NCI-H2196 treated with DMSO at 0.1 percent for 48 hours (cell line): Measurements from ENCODE around the gene EIF4EBP2.

ENCODE experiments used
- DNase-seq: peaks from one replicate; lab custom pipeline; 2025; ENCODE audit not compliant: unreplicated experiment; lab: John Stamatoyannopoulos, UW

The EIF4EBP2 gene

DNA sequence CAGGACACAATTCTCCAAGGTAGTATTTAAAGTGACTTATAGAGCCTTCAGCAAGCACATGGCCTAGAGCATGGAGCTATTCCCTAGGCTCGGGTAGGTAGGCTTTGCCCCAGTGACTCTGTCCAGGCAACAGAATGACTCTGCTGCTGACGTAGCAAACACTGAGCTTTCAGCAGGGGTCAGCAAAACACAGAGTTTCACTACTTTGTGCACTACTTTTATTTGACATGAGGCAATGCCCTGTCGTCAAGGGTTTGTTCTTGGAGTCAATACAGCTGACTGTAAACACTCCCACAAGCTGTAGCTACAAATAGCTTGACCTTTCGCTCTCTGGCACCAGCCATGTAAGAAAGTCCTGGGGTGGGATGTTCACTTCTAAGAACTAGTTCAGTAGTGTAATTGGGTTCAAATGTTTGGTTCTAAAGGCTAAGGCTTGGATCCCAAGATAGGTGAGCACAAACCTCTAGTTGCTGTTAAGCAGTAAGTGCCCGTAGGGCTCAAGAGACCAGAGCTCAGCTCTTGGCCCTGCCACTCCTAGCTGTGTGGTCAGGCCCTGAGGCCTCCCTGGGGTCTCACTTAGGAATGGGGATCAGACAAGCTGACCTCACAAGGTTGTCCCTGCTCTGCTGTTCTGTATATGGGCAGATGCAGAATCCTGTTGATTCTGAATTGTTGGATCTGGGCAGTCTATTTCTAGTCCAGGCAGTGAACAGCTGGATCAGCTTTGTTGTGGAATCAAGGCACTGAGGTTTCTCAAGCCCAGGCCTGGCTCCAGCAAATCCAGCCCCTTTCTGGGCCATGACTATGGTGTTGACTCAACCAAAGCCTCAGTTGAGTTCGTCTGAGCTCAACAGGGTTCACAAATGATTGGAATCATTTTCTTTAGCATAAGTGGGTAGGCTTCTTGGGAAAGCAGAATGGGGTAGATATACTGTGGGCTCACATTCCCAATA is 26.8 kb downstream of the EIF4EBP2 start:
- no peak for DNase-seq

GRCh38 chr10:70432101-70432500 is 28.2 kb downstream of the EIF4EBP2 start:
- peak; percentile 1 for DNase-seq

DNA sequence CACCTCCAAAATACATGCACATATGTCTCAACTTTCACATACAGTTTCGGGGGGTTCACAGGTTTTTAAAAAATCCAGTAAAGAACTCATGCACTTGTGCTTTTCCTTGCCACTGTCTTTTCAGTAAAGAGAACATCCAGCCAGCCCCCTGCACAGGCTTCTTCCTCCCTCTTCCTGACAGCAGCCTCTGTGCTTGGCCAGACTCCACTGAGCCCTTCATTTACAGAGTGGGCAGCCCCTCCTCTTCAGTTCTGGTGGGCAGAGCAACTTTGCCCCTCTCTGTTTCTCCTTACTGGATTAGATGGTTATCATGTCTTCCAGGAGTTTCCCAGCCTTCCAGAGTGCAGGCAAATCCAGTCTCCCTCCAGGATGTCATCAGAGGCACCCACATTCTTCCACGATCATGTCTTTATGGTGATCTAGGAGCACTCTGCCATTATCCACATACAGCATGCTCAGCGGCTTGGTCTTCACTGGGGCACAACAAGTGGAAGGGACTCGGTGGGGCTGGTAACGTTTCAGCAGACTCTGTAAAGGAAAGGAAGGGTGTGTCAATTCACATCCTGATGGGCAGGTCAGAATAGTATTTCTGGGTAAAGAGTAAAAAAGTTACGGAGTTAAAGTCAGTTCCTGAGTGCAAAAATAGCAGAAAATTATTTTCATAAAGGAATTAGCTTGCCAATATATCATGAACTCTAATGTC is 28.8 kb downstream of the EIF4EBP2 start:
- no peak for DNase-seq

- DNase-seq, result no peak
Measured at GRCh38 chr10:70433581-70434280, 29.8 kb downstream of the EIF4EBP2 start.

DNA sequence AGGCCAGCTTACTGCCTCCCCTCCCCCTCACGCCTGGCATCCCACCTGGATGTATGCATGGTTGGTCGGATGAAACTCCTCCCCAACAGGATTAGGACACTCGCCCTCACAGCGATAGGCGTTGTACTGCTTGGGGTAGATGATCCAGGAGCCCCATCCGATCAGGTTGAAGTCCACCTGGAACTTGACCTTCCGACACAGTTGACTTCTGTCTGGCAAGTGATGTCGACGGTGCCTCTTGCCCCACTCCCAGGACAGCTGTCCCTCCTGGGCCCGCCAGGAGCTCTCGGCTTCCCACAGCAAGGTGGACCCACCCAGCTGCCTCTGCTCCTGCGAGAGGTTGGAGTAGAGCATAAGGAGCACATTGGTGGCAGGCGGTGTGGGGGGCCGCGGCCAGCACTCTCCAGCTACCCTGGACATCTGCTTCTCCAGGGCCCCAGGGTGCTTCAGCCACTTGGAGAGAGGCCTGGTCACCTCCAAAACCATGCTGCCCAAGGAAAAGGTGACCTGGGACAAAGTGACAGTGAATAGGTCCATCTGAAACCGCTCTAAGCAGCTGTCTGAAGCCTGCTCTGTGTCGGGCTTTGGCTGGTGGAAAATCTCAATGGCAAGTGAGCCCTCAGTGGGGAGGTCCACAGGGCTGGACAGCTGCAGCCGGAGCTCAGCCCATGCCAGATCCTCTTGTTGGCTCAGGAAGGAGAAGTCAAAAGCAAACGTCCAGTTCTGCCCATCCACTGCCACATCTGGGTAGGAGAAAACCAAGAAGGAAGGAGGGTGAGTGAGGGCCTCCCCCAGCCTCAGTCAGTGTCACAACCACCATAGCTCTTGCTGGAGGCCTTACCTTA is 31.5 kb downstream of the EIF4EBP2 start:
- DNase-seq, result no peak

DNA sequence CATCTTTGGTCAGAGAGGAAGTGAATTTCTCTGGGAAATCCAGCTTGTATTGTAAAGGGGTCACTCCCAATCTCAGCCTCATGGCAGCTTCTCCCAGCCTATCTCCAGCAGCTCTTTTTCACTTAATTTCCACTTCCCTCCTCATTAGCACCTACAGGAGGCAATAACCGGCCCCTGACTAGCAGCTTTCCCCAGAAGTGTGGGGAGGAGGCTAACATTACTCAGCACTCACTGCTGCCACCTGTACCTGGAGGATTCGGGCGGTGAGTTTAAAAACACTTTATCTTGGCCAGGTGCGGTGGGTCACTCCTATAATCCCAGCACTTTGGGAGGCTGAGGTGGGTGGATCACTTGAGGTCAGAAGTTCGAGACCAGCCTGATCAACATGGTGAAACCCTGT is 33.8 kb downstream of the EIF4EBP2 start:
- no peak for DNase-seq

DNA sequence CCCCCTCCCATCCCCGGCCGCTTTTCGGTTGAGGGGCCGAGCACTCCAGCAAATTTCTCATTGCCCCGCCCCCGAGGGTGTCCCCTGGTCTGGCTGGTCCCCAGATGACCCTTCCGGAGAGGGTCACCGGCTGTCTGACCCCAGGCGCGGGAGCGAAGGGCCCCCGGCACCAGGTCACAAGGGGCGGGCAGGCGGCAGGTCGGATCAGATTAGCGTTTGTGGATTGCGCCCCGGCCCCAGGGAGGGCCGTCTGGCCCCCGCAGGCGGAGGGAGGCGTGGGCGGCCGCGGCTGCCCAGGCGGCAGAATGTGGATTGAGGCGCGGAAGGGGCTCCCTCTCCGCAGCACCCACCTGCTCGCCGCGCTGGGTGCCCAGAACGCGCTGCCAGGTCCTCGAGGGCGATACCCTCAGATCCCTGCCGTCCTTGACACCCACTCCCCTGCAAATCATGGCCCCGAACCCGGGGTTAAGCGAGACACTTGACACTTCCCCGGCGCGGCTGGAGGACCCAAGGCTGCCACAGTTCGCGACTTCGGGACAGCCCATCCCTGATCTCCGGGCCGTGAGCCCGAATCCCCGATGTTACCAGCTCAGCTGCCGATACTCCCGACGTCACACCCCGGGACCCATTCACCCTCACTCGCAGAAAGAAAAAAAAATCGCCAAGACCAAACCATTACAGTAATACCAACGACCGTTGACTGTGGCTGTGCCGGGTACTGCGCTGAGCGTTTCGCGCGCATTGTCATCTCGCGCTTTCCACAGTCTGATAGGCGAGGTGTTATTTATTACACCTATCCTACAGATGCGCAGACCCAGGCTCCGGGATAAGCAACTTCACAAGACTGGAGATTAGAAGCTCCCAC is 36.6 kb downstream of the EIF4EBP2 start:
- DNase-seq, result no peak

GRCh38 chr10:70441161-70441894 is 37.4 kb downstream of the EIF4EBP2 start, which contains the start of gene NODAL:
Gene NODAL, minus strand, starts transcription at chr10:70441681. Its CDS starts 14 bp downstream, at chr10:70441667.
- no peak for DNase-seq

DNA sequence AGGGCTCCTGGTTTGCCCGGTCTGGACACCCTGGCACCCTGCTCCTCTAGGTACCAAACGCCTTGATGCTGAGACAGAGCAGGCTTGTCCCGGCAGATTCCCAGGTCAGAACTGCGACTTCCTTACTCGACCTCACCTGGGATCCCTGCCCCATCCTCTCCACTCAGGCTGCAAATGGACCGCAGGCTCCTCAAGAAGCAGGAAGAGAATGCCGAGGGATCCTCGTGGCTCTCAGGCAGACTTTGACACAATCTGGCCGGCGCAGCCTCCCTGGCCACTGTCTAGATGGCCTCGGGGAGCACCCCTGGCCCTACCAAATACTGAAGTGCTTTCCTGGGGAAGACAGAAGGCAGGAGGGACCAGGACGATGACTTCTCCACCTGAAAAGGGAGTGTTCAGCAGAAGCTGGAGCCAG is 38.0 kb downstream of the EIF4EBP2 start:
- no peak for DNase-seq

- no peak for DNase-seq
Measured at GRCh38 chr10:70442332-70442988, 38.5 kb downstream of the EIF4EBP2 start.

DNA sequence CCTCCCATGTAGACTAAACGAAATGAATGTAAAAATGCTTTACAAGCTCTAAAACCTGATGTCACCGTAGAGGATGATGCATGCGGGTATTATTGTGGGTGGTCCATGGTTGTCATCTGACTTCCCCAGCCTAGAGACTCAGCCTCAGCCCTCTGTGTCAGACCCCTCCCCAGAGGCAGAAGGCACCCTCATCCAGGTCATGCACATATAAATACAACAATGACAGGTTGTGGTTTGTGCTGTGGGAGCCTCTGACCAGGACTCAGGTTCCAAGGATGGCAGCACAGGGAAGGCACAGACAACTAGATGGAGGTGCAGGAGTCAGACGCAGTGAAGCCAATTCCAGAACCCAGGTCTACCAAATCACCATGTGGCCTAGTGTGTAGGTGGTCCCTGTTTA is 40.8 kb downstream of the EIF4EBP2 start:
- DNase-seq, result no peak

DNA sequence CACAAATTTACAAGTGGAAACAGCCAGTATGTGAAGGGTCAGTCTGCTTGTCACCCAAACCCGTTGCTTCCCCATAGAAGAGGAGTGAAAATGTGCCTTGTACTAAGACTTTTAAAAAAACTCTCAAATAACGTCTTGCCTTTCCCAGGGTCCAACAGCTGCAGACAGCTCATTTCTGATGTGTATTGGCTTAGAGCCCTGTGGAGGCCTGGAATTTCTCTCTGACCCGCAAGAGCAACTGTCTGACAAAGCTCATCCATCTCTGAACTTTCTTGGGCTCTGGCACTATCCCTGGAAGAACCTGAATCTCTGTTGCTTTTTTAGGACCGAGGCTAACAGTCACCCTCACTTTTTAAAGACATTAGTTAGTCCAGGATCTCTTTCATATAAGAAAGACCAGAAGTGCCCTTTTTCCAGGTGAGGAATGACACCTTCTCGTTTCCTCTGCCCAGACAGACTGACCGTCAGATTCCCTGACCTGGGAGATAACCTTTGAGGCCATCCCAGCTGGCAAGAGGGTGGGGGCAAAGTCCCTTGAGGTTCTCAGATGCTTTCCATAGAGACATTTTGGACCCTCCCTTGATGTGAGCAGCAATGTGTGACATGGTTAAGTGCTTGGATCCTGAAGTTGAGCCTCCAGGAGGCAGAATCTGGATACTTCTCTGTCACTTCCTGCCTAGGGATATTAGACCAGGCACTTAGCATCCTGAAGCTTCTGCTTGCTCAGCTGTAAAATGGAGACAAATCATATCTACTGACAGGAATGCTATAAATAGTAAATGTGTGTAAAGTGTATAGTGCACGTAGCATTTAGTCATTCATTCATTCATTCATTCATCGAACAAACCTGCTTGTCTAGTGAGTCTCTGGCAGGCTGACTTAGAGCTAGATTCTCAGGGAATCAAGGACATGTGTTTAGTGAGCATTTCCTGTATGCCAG is 42.0 kb downstream of the EIF4EBP2 start:
- no peak for DNase-seq

- DNase-seq, result no peak
Measured at GRCh38 chr10:70448236-70448635, 44.3 kb downstream of the EIF4EBP2 start.

DNA sequence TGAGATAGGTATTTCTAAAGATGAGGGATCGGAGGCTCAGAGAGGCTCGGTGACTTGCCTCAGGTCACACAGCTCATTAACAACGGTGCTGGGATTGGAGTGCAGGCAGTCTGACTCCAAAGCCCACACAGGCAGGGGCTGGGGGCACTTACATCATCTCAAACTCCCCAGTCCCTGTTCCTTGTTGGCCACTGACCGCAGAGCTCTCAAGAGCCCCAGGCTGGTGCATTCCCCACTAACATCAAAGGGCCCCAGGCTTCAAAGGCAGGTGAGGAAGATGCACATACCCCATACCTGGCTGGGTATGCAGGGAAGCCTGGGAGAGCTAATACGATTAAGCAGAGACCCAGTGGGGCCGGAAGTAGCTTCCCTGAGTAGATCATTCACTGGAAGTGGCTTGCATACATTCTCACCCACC is 51.3 kb downstream of the EIF4EBP2 start:
- no peak for DNase-seq

GRCh38 chr10:70456164-70456563 is 52.2 kb downstream of the EIF4EBP2 start:
- no peak for DNase-seq

GRCh38 chr10:70457759-70458305 is 53.9 kb downstream of the EIF4EBP2 start:
- DNase-seq, result no peak
